Immature natural killer cell (primary cell): Measurements from ENCODE around the gene SDR42E2. TPM values are rescaled to one million over a fixed set of nuclear protein-coding genes. Genes with fewer than 3 reads are reported as not detected.
"Not testable (repeated sequence)": the region's sequence is repeated elsewhere in the genome, so short reads cannot be mapped to it uniquely, and the experiment has no call there.

Experiments
- DNase-seq, 3 donors: peaks; one replicate each; pipeline ENCODE4 v3.0.0; 2022; ENCODE audit warnings: mixed read lengths in 1 of 3
- H3K27ac Mint-ChIP-seq, 6 donors: one replicate each; pipeline ENCODE4 v1.8.0; 2020; ENCODE audit warnings: mixed read lengths in 6 of 6, mild to moderate bottlenecking in 5 of 6, inconsistent platforms in 4 of 6, moderate library complexity in 3 of 6
- H3K27me3 Mint-ChIP-seq, 3 donors: one replicate each; pipeline ENCODE4 v1.8.0; 2020 to 2021; ENCODE audit warnings: low read depth in 3 of 3, mild to moderate bottlenecking in 3 of 3, mixed read lengths in 3 of 3, moderate library complexity in 3 of 3, inconsistent platforms in 1 of 3
- H3K36me3 Mint-ChIP-seq, 3 donors: one replicate each; pipeline ENCODE4 v1.8.0; 2020; ENCODE audit warnings: mixed read lengths in 3 of 3, inconsistent platforms in 2 of 3, mild to moderate bottlenecking in 2 of 3
- H3K4me1 Mint-ChIP-seq, 2 donors: one replicate each; pipeline ENCODE4 v1.8.0; 2020; ENCODE audit warnings: inconsistent platforms in 2 of 2, mild to moderate bottlenecking in 2 of 2, mixed read lengths in 2 of 2, moderate library complexity in 1 of 2
- H3K4me3 Mint-ChIP-seq, 5 donors: one replicate each; pipeline ENCODE4 v1.8.0; 2020; ENCODE audit warnings: mild to moderate bottlenecking in 5 of 5, mixed read lengths in 5 of 5, inconsistent platforms in 3 of 5, moderate library complexity in 3 of 5
- H3K9me3 Mint-ChIP-seq, 6 donors: one replicate each; pipeline ENCODE4 v1.8.0; 2020; ENCODE audit warnings: mild to moderate bottlenecking in 6 of 6, mixed read lengths in 6 of 6, inconsistent platforms in 4 of 6, moderate library complexity in 3 of 6
- polyA plus RNA-seq, 3 donors: library from polyadenylated mRNA; unstranded; fragments of 300-500 nt; fragmentation: Illumina TruSeq; gene quantifications; one replicate each; pipeline ENCODE4 v1.2.3, GENCODE V29; 2021

SDR42E2 gene
- polyA plus RNA-seq, 3 donors from 2014 or later = 0.47 to 0.51 TPM; not detected in 1

DNA sequence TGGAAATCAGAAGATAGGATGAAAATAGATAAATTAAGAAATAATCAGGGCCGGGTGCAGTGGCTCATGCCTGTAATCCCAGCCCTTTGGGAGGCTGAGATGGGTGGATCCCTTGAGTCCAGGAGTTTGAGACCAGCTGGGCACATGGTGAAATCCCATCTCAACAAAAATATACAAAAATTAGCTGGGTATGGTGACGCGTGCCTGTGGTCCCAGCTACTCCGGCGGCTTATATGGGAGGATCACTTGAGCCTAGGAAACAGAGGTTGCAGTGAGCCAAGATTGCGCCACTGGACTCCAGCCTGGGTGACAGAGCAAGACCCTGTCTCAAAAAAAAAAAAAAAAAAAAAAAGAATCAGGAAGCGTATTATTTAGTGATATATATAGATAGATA is 54.5 kb downstream of the SDR42E2 start:
- not testable (repeated sequence) for H3K9me3 Mint-ChIP-seq, H3K4me1 Mint-ChIP-seq, DNase-seq, H3K36me3 Mint-ChIP-seq, H3K27ac Mint-ChIP-seq, H3K4me3 Mint-ChIP-seq, H3K27me3 Mint-ChIP-seq

DNA sequence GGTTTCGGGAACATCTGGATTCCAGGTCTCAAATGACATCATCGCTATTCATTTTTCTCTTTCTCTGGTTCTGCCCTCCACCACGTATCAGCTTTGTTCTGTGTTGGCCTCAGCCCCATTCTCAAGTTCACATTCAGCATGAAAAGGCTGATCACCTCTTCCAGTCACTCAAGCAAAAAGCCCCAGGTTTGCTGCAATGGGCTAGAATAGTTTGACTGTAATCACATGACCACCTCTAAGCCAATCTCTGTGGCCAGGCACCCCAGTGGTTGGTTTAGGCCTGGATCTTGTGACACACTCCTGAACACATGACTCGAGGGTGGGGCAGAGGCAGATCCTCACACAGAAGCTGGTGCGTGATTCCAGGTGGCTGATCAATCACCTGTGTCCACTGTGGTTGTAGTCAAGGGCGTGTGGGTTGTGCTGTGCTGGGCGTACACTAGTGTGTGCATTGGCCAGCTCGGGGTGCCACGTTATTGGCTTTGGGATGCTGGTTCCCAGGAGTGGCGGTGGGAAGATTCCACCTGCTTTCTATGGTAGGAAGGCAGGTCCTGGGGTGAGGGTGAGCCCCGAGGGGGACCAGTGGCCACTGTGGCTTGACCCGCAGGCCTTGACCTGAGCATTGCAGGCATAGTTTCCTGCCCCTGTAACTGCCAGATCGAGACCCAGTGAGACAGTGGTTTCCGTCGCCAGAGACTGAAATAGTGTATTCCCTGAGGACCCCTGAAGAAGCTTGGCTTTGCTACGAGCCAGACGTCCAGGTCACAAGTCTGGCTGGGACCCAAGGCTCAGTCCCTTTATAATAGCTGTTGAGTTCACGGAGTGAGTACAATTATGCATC is 55.8 kb downstream of the SDR42E2 start:
- Mint-ChIP-seq H3K4me1 (peaks cover 2 to 5% of the 10 kb centered on the region in 2 donors), H3K36me3 (peaks cover 0 to 9% (median 9%) of the 10 kb centered on the region in 3 donors), H3K4me3 (no peak overlapping the region), H3K9me3 (no peaks in the 10 kb centered on the region), H3K27me3 (peaks cover 0 to 2% (median 0%) of the 10 kb centered on the region in 3 donors), H3K27ac (no peak overlapping the region)
- no peak for DNase-seq

DNA sequence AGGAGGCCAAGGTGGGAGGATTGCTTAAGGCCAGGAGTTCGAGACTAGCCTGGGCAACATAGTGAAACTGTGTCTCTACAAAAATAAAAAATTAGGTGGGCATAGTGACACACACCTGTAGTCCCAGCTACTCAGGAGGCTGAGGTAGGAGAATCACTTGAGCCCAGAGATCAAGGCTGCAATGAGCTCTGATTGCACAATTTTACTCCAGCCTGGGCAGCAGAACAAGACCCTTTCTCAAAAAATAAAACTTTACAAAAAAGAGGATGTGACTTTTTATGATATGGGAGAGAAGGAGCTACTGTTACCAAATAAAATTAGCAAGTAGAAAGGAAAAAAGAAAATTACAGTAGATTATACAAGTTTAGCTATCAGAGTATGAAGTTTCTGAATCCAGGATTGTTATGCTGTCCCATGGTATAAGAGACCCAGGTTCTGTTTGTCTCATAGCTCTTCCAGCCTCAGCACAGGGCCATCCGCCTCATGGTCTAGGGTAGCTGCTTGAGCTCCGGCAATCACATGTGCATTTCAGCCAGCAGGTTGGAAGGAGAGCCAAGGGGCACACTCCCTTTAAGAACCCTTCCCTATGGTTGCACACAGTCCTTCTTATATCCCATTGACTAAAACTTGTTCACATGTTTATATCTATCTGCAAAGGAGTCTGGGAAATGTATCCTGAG is 57.2 kb downstream of the SDR42E2 start:
- H3K27ac Mint-ChIP-seq = peak overlapping the region in 1 of 6 donors; percentile 52
- DNase-seq = no peak
- no peaks in the 10 kb centered on the region for H3K9me3 Mint-ChIP-seq
- H3K36me3 Mint-ChIP-seq = peaks cover 0 to 4% (median 4%) of the 10 kb centered on the region in 3 donors
- peaks cover 0 to 2% (median 0%) of the 10 kb centered on the region in 3 donors for H3K27me3 Mint-ChIP-seq
- peaks cover 0 to 2% of the 10 kb centered on the region in 2 donors for H3K4me1 Mint-ChIP-seq
- no peak overlapping the region for H3K4me3 Mint-ChIP-seq

DNA sequence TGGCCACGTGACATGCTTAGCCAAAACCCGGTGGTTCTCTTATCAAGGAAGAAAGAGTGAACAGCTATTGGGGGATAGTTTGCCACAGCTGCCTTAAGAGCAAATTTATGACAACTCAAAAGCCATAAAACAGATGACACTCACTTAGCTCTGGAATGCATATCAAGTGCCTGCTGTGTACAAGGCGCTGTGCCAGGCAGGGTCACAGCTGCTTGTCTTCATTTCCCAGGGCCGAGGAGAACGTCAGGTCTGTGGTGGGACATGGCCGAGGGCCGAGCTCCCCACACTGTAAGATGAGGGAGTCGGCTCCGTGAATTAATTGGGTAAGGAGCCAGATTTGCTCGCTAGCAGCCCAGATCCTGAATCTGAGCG is 57.7 kb downstream of the SDR42E2 start:
- no peak overlapping the region for H3K27ac Mint-ChIP-seq

DNA sequence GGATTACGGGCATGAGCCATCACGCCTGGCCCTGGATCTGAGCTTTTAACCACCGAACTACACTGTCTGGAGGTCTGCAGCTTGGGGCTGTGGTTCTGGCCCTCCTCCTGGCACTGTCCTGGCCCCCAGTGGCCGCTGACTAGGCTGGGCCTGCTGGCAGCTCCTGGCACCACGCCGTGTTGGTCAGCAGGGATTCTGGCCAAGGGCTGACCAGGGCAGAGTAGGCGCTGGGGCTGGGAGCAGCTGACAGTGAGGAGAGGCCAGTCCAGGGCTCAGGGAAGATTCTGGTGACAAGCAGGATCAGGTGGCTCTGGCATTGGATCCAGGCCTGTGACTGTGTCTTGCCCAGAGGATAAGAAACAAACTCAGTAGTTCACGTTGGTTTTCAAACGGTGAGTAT is 58.4 kb downstream of the SDR42E2 start:
- H3K27ac Mint-ChIP-seq = peak overlapping the region in 2 of 6 donors; percentile 22 to 39

More for the DNA sequence above, 57.7 kb downstream of the SDR42E2 start:
- DNase-seq = no peak
- Mint-ChIP-seq H3K9me3 (no peaks in the 10 kb centered on the region), H3K27me3 (peaks cover 0 to 2% (median 0%) of the 10 kb centered on the region in 3 donors), H3K4me1 (peaks cover 0 to 2% of the 10 kb centered on the region in 2 donors), H3K36me3 (peaks cover 2 to 4% (median 3%) of the 10 kb centered on the region in 3 donors), H3K4me3 (no peak overlapping the region)

DNA sequence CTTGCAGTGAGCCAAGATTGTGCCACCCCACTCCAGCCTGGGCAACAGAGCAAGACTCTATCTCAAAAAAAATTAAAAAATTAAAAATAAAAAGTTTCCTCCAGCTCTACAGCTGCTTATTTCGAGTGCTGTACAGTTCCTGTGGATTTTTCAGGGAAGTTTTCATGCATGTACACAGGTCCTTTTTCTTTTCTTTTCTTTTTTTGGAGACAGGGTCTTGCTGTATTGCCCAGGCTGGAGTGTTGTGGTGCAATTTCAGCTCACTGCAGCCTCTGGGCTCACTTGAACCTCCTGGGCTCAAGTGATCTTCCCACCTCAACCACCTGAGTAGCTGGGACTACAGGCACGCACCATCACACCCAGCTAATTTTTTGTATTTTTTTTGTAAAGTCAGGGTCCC is 59.7 kb downstream of the SDR42E2 start:
- Mint-ChIP-seq H3K9me3 (no peaks in the 10 kb centered on the region), H3K4me3 (no peak overlapping the region), H3K4me1 (no peaks in the 10 kb centered on the region), H3K27me3 (no peaks in the 10 kb centered on the region), H3K36me3 (peaks cover 0 to 4% (median 0%) of the 10 kb centered on the region in 3 donors), H3K27ac (no peak overlapping the region)
- no peak for DNase-seq

More for the DNA sequence above, 58.4 kb downstream of the SDR42E2 start:
- no peaks in the 10 kb centered on the region for H3K27me3 Mint-ChIP-seq
- DNase-seq = no peak
- H3K4me3 Mint-ChIP-seq = no peak overlapping the region
- peaks cover 0 to 4% (median 4%) of the 10 kb centered on the region in 3 donors for H3K36me3 Mint-ChIP-seq
- peaks cover 0 to under 1% of the 10 kb centered on the region in 2 donors for H3K4me1 Mint-ChIP-seq
- no peaks in the 10 kb centered on the region for H3K9me3 Mint-ChIP-seq

DNA sequence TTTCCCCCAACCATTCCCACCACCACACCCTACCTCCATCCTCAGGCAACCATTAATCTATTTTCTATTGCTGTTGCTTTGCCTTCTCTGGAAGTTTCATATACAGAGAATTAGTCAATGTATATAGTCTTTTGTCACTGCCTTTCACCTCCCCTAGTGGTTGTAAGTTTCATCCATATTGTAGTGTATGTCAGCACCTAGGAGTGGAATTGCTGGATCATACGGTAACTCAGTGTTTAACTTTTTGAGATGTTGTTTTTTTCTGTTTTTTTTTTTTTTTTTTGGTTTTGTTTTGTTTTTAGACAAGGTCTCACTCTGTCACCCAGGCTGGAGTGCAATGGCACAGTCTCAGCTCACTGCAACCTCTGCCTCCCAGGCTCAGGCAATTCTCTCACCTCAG is 60.7 kb downstream of the SDR42E2 start:
- no peaks in the 10 kb centered on the region for H3K9me3 Mint-ChIP-seq
- H3K27me3 Mint-ChIP-seq = no peaks in the 10 kb centered on the region
- peaks cover 0 to 4% (median 0%) of the 10 kb centered on the region in 3 donors for H3K36me3 Mint-ChIP-seq
- no peak overlapping the region for H3K4me3 Mint-ChIP-seq
- no peak for DNase-seq
- no peak overlapping the region for H3K27ac Mint-ChIP-seq
- H3K4me1 Mint-ChIP-seq = no peaks in the 10 kb centered on the region

DNA sequence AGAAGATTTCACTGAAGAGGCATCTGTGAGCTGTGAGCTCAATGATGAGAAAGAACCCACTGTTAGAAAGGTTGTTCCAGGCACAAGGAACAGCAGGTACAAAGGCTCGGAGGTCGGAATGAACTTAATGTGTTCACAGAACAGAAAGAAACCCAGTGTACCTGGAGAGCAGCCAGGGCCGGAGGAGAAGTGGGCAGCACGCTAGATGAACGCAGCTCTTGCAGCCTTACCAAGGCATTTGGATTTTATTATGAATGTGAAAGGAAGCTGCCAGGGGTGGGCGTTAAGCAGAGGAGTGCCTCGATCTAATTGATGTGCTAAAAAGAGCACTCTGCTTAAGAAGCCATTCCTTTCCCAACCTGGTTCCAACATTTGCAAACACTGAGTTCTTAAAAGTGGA is 62.8 kb downstream of the SDR42E2 start:
- H3K9me3 Mint-ChIP-seq = no peaks in the 10 kb centered on the region
- peaks cover 0 to 8% (median 6%) of the 10 kb centered on the region in 3 donors for H3K36me3 Mint-ChIP-seq
- no peak overlapping the region for H3K4me3 Mint-ChIP-seq
- DNase-seq = no peak
- peak overlapping the region in 1 of 6 donors; percentile 40 for H3K27ac Mint-ChIP-seq
- H3K4me1 Mint-ChIP-seq = no peaks in the 10 kb centered on the region
- no peaks in the 10 kb centered on the region for H3K27me3 Mint-ChIP-seq

DNA sequence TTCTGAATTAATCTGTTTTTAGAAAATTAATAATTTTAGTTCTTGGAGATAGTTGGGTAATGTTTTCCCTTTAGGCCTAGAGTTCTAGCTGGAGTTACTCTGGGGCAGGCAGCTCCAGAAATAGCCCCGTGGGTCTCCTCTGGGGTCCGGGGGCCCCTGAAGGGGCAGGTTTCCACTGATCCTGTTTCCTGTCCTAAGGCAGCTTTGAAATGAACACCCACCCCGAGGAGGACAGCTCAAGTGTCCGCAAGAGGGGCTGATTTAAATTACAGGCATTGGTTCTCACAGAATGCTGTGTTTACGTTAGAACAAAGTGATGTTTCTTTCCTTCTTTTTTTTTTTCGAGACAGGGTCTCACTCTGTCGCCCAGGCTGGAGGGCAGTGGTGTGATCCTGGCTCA is 67.6 kb downstream of the SDR42E2 start:
- DNase-seq = no peak
- Mint-ChIP-seq H3K27ac (no peak overlapping the region), H3K4me1 (no peaks in the 10 kb centered on the region), H3K9me3 (no peaks in the 10 kb centered on the region), H3K4me3 (no peak overlapping the region), H3K27me3 (no peaks in the 10 kb centered on the region), H3K36me3 (peaks cover 0 to 15% (median 6%) of the 10 kb centered on the region in 3 donors)

DNA sequence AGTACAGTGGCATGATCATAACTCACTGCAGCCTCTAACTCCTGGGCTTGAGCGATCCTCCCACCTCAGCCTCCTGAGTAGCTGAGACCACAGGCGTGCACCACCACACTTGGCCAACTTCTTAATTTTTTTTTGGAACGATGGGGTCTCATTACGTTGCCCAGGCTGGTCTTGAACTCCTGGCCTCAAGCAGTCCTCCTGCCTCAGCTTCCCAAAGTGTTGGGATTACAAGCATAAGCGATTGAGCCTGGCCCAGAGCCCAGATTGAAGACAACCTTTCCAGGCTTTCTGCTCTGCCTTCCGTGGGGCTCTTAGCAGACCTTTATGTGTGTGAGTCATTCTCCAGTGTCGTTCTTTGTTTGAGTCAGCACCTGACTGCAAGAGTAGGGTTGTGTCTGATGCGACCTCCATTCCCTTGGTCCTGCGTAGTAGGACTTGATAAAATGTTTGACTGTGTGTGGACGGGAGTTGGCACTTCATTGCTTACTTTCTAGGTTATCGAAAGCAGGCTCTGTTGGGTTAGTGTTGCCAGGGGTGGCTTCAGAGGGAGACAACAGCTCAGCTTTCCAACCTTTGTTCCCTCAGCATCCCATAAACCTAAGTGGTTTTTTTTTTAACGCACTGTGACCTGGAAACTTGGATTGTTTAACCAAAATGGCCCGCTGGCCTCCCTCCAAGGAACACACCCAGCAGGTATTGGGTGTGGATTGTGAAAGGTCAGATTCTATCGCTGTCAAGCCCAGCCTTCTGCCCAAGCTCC is 70.2 kb downstream of the SDR42E2 start:
- peaks cover 4 to 15% (median 5%) of the 10 kb centered on the region in 3 donors for H3K36me3 Mint-ChIP-seq
- no peaks in the 10 kb centered on the region for H3K4me1 Mint-ChIP-seq
- H3K9me3 Mint-ChIP-seq = no peaks in the 10 kb centered on the region
- no peak overlapping the region for H3K27ac Mint-ChIP-seq
- H3K4me3 Mint-ChIP-seq = no peak overlapping the region
- no peak for DNase-seq
- no peaks in the 10 kb centered on the region for H3K27me3 Mint-ChIP-seq

DNA sequence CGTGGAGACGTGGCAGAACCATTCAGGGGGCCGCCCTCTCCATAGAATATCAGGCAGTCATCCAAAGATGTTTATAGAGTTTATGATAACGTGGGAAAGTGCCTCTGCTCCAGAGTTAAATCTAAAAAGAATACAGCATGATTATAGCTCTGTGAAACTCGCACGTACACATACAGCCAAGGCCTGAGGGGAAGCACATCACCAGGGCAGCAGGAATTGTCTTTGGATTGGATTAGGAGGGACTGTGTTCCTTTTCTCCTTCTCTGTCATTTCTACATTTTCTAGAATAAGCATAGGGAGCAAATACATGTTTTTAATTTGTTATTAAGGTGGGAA is 70.7 kb downstream of the SDR42E2 start:
- no peak overlapping the region for H3K27ac Mint-ChIP-seq
- H3K36me3 Mint-ChIP-seq = peaks cover 4 to 15% (median 5%) of the 10 kb centered on the region in 3 donors

DNA sequence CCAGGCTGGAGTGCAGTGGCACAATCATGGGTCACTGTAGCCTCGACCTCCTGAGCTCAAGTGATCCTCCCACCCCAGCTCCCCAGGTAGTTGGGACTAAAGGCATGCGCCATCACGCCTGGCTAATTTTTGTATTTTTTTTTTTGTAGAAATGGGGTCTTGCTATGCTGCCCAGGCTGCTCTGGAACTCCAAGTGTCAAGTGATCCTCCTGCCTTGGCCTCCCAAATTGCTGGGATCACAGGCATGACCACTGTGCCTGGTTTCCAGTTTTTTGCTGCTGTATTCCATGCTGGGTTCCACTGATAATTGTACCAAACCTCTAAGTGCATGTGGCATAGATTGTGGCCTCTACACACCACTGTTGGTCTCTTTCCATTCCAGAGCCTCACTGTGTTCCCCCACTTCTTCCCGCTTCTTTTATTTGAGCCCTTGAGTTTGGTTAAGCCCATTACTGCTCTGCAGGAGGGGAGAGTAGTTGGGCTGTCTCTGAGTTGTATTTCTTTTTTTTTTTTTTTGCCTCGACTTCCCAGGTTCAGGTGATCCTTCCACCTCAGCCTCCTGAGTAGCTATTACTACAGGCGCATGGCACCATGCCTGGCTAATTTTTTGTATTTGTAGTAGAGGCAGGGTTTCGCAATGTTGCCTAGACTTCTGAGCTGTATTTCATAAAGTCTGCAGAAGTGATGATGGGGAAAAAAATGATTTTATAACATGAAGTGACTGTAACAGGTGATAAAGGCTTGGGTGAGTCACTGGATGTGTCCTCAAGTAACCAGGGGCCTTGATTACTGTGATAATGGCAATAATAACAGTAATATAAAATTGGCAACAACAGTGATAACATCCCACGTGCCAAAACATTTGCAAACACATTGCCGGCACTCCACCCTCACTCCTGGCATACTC is 73.8 kb downstream of the SDR42E2 start:
- H3K9me3 Mint-ChIP-seq = no peaks in the 10 kb centered on the region
- H3K4me1 Mint-ChIP-seq = peaks cover 22 to 28% of the 10 kb centered on the region in 2 donors
- no peak overlapping the region for H3K27ac Mint-ChIP-seq

More for the DNA sequence above, 70.7 kb downstream of the SDR42E2 start:
- Mint-ChIP-seq H3K4me1 (no peaks in the 10 kb centered on the region), H3K9me3 (no peaks in the 10 kb centered on the region), H3K27me3 (no peaks in the 10 kb centered on the region), H3K4me3 (no peak overlapping the region)
- DNase-seq = no peak

More for the DNA sequence above, 73.8 kb downstream of the SDR42E2 start:
- H3K4me3 Mint-ChIP-seq = no peak overlapping the region
- H3K27me3 Mint-ChIP-seq = peaks cover 0 to 2% (median 0%) of the 10 kb centered on the region in 3 donors
- DNase-seq = no peak
- peaks cover 0 to 5% (median 4%) of the 10 kb centered on the region in 3 donors for H3K36me3 Mint-ChIP-seq
